ENCODE measurements around the gene TNFRSF8.

DNA sequence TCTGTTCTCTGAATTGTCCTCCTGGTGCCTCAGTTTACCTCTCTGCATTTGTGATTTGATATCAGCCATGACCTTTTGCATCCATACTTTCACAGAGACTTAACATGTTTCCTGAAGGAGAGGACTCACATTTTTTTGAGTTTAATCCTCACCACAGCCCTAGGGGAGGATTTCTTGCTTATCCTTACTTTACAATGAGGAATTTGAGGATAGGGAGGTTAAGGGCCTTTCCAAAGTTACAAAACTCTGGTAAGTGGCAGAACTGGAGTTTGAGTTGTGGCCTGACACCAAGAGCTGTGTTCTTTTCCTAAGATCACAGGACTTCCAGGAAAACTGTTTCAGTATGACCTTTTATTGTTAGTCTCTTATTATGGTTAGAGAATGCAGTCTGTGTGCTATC, 34.2 kb downstream of the TNFRSF8 start:
- TF ChIP-seq, protein P1, sequence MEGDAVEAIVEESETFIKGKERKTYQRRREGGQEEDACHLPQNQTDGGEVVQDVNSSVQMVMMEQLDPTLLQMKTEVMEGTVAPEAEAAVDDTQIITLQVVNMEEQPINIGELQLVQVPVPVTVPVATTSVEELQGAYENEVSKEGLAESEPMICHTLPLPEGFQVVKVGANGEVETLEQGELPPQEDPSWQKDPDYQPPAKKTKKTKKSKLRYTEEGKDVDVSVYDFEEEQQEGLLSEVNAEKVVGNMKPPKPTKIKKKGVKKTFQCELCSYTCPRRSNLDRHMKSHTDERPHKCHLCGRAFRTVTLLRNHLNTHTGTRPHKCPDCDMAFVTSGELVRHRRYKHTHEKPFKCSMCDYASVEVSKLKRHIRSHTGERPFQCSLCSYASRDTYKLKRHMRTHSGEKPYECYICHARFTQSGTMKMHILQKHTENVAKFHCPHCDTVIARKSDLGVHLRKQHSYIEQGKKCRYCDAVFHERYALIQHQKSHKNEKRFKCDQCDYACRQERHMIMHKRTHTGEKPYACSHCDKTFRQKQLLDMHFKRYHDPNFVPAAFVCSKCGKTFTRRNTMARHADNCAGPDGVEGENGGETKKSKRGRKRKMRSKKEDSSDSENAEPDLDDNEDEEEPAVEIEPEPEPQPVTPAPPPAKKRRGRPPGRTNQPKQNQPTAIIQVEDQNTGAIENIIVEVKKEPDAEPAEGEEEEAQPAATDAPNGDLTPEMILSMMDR (IDR thresholded peaks at IDR 0.05): no peak
- TF ChIP-seq, protein P2, sequence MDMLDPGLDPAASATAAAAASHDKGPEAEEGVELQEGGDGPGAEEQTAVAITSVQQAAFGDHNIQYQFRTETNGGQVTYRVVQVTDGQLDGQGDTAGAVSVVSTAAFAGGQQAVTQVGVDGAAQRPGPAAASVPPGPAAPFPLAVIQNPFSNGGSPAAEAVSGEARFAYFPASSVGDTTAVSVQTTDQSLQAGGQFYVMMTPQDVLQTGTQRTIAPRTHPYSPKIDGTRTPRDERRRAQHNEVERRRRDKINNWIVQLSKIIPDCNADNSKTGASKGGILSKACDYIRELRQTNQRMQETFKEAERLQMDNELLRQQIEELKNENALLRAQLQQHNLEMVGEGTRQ (CRISPR knock-in tag; IDR thresholded peaks at IDR 0.05): no peak
- TF ChIP-seq, protein P3, sequence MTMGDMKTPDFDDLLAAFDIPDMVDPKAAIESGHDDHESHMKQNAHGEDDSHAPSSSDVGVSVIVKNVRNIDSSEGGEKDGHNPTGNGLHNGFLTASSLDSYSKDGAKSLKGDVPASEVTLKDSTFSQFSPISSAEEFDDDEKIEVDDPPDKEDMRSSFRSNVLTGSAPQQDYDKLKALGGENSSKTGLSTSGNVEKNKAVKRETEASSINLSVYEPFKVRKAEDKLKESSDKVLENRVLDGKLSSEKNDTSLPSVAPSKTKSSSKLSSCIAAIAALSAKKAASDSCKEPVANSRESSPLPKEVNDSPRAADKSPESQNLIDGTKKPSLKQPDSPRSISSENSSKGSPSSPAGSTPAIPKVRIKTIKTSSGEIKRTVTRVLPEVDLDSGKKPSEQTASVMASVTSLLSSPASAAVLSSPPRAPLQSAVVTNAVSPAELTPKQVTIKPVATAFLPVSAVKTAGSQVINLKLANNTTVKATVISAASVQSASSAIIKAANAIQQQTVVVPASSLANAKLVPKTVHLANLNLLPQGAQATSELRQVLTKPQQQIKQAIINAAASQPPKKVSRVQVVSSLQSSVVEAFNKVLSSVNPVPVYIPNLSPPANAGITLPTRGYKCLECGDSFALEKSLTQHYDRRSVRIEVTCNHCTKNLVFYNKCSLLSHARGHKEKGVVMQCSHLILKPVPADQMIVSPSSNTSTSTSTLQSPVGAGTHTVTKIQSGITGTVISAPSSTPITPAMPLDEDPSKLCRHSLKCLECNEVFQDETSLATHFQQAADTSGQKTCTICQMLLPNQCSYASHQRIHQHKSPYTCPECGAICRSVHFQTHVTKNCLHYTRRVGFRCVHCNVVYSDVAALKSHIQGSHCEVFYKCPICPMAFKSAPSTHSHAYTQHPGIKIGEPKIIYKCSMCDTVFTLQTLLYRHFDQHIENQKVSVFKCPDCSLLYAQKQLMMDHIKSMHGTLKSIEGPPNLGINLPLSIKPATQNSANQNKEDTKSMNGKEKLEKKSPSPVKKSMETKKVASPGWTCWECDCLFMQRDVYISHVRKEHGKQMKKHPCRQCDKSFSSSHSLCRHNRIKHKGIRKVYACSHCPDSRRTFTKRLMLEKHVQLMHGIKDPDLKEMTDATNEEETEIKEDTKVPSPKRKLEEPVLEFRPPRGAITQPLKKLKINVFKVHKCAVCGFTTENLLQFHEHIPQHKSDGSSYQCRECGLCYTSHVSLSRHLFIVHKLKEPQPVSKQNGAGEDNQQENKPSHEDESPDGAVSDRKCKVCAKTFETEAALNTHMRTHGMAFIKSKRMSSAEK (CRISPR knock-in tag; IDR thresholded peaks at IDR 0.05; ENCODE audit: borderline replicate concordance): no peak
- no peak for TF ChIP-seq SMAD4 (CRISPR knock-in tag; IDR thresholded peaks at IDR 0.05)
- TF ChIP-seq SP1 (CRISPR knock-in tag; conservative IDR thresholded peaks at IDR 0.05): no peak
- TF ChIP-seq ZNF232 (CRISPR knock-in tag; IDR thresholded peaks at IDR 0.05): no peak
- TF ChIP-seq TCF7 (CRISPR knock-in tag; IDR thresholded peaks at IDR 0.05; ENCODE audit: low read depth): no peak
- TF ChIP-seq, protein P4, sequence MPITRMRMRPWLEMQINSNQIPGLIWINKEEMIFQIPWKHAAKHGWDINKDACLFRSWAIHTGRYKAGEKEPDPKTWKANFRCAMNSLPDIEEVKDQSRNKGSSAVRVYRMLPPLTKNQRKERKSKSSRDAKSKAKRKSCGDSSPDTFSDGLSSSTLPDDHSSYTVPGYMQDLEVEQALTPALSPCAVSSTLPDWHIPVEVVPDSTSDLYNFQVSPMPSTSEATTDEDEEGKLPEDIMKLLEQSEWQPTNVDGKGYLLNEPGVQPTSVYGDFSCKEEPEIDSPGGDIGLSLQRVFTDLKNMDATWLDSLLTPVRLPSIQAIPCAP (CRISPR knock-in tag; IDR thresholded peaks at IDR 0.05): no peak
- TF ChIP-seq, protein P5, sequence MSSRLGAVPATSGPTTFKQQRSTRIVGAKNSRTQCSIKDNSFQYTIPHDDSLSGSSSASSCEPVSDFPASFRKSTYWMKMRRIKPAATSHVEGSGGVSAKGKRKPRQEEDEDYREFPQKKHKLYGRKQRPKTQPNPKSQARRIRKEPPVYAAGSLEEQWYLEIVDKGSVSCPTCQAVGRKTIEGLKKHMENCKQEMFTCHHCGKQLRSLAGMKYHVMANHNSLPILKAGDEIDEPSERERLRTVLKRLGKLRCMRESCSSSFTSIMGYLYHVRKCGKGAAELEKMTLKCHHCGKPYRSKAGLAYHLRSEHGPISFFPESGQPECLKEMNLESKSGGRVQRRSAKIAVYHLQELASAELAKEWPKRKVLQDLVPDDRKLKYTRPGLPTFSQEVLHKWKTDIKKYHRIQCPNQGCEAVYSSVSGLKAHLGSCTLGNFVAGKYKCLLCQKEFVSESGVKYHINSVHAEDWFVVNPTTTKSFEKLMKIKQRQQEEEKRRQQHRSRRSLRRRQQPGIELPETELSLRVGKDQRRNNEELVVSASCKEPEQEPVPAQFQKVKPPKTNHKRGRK (CRISPR knock-in tag; IDR thresholded peaks at IDR 0.05; ENCODE audit: borderline replicate concordance): no peak
- TF ChIP-seq ZNF138 (CRISPR knock-in tag; conservative IDR thresholded peaks at IDR 0.05): no peak
- no peak for TF ChIP-seq NR2C2 (CRISPR knock-in tag; IDR thresholded peaks at IDR 0.05)
- TF ChIP-seq, protein P6, sequence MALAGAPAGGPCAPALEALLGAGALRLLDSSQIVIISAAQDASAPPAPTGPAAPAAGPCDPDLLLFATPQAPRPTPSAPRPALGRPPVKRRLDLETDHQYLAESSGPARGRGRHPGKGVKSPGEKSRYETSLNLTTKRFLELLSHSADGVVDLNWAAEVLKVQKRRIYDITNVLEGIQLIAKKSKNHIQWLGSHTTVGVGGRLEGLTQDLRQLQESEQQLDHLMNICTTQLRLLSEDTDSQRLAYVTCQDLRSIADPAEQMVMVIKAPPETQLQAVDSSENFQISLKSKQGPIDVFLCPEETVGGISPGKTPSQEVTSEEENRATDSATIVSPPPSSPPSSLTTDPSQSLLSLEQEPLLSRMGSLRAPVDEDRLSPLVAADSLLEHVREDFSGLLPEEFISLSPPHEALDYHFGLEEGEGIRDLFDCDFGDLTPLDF (CRISPR knock-in tag; IDR thresholded peaks at IDR 0.05): no peak
